ENCODE results near the gene NEO1.

The NEO1 gene

DNA sequence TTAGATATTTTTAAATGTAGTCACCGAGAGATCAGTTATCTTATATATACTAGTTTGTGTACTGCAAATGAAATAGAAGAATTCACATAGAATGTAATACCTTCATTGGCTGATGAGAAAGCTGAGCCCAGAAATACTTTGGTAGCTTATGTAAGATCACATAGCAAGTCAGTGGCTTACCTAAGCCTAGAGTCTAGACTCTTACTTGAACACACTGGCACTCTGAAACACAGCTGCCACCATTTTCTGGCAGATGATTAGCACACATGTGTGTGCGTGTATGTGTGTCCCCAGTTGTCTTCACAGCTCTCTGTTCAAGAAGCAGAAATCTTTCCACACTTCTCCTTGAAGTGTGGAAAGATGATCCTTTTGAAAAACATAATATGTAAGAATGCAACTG lies 124.3 kb downstream of the NEO1 start:
- Histone ChIP-seq H3K27me3 (ENCODE audit: low read length) (no peaks in the 10 kb centered on the region), H3K4me3 (ENCODE audit: insufficient read depth, low read length, poor library complexity, severe bottlenecking) (no peak overlapping the region), H3K79me2 (ENCODE audit: insufficient read depth, low read length) (no peaks in the 10 kb centered on the region), H3K4me2 (ENCODE audit: low read depth, low read length, poor library complexity, severe bottlenecking) (no peak overlapping the region), H4K20me1 (ENCODE audit: low read depth, low read length) (no peaks in the 10 kb centered on the region), H2AFZ (ENCODE audit: low read depth, low read length, severe bottlenecking) (no peak overlapping the region), H3K9me3 (ENCODE audit: insufficient read depth, low read length) (no peaks in the 10 kb centered on the region), H3K9ac (ENCODE audit: low read length) (no peak overlapping the region), H3K27ac (ENCODE audit: low read depth, low read length) (no peak overlapping the region), H3K36me3 (ENCODE audit: low read length) (no peaks in the 10 kb centered on the region), H3K9me2 (replicated peaks; ENCODE audit: insufficient read depth, low read length) (no peaks in the 10 kb centered on the region), H3F3A (ENCODE audit: insufficient read depth) (no peaks in the 10 kb centered on the region)
- TF ChIP-seq, protein P1, sequence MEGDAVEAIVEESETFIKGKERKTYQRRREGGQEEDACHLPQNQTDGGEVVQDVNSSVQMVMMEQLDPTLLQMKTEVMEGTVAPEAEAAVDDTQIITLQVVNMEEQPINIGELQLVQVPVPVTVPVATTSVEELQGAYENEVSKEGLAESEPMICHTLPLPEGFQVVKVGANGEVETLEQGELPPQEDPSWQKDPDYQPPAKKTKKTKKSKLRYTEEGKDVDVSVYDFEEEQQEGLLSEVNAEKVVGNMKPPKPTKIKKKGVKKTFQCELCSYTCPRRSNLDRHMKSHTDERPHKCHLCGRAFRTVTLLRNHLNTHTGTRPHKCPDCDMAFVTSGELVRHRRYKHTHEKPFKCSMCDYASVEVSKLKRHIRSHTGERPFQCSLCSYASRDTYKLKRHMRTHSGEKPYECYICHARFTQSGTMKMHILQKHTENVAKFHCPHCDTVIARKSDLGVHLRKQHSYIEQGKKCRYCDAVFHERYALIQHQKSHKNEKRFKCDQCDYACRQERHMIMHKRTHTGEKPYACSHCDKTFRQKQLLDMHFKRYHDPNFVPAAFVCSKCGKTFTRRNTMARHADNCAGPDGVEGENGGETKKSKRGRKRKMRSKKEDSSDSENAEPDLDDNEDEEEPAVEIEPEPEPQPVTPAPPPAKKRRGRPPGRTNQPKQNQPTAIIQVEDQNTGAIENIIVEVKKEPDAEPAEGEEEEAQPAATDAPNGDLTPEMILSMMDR (IDR thresholded peaks at IDR 0.05; ENCODE audit: insufficient read depth, low read length, poor library complexity, severe bottlenecking): no peak
- no peak for TF ChIP-seq EZH2phosphoT487 (conservative IDR thresholded peaks at IDR 0.05; ENCODE audit: low read length)

DNA sequence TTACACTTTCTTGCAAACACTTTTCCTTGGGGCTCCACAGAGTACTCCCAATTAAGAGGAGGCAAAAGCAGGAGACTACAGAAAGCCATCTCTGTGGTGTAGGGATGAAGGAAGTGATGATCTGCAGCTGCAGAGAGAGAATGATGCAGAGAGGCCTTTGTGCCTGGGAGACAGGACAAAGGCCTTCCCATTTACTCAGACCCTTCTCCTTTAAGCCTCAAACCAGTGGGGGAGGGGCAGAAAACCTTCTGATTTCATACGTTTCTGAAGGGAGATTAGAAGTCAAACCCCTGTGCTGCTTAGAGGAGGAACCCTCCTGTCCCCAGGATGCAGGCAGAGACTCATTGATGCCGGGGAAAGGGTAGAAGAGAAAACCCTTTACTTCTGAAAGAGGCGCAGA lies 130.8 kb downstream of the NEO1 start:
- H3K27me3 ChIP-seq (ENCODE audit: low read length): no peaks in the 10 kb centered on the region
- no peaks in the 10 kb centered on the region for H3K79me2 ChIP-seq (ENCODE audit: insufficient read depth, low read length)
- no peaks in the 10 kb centered on the region for H3K36me3 ChIP-seq (ENCODE audit: low read length)
- H3K4me2 ChIP-seq (ENCODE audit: low read depth, low read length, poor library complexity, severe bottlenecking): no peak overlapping the region
- H2AFZ ChIP-seq (ENCODE audit: low read depth, low read length, severe bottlenecking): no peak overlapping the region
- H3K9me2 ChIP-seq (replicated peaks; ENCODE audit: insufficient read depth, low read length): no peaks in the 10 kb centered on the region
- H4K20me1 ChIP-seq (ENCODE audit: low read depth, low read length): no peaks in the 10 kb centered on the region
- H3K9ac ChIP-seq (ENCODE audit: low read length): no peak overlapping the region
- no peak overlapping the region for H3K4me3 ChIP-seq (ENCODE audit: insufficient read depth, low read length, poor library complexity, severe bottlenecking)
- no peak overlapping the region for H3K27ac ChIP-seq (ENCODE audit: low read depth, low read length)
- H3K9me3 ChIP-seq (ENCODE audit: insufficient read depth, low read length): no peaks in the 10 kb centered on the region
- TF ChIP-seq, protein P1 (IDR thresholded peaks at IDR 0.05; ENCODE audit: insufficient read depth, low read length, poor library complexity, severe bottlenecking): no peak
- TF ChIP-seq EZH2phosphoT487 (conservative IDR thresholded peaks at IDR 0.05; ENCODE audit: low read length): no peak
- no peaks in the 10 kb centered on the region for H3F3A ChIP-seq (ENCODE audit: insufficient read depth)

DNA sequence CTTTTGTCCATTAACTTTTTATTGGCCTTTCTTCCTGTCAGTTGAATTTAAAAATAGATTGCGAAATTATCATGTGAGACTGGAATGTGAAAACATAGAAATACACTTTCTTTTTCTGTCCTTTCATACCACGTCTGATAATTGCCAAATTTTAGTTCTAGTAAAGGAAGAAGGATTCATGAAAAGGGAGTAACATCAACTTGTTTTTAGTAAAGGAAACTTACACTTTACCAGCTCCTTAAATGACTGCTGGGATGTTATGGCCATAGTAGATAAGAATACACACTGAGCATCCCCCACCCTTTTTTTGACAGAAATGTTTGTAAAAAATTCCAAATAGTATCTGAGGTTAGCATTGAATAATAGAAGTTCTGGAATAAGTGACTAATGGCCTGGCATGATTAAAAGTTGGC lies 137.9 kb downstream of the NEO1 start:
- Histone ChIP-seq H3K27ac (ENCODE audit: low read depth, low read length) (no peak overlapping the region), H3K79me2 (ENCODE audit: insufficient read depth, low read length) (no peaks in the 10 kb centered on the region), H3K36me3 (ENCODE audit: low read length) (no peaks in the 10 kb centered on the region), H3F3A (ENCODE audit: insufficient read depth) (no peaks in the 10 kb centered on the region), H3K9ac (ENCODE audit: low read length) (no peak overlapping the region), H3K27me3 (ENCODE audit: low read length) (no peaks in the 10 kb centered on the region), H2AFZ (ENCODE audit: low read depth, low read length, severe bottlenecking) (no peak overlapping the region), H4K20me1 (ENCODE audit: low read depth, low read length) (peaks cover 6% of the 10 kb centered on the region; the same call in 1 of the 2 replicates), H3K9me2 (replicated peaks; ENCODE audit: insufficient read depth, low read length) (no peaks in the 10 kb centered on the region), H3K4me2 (ENCODE audit: low read depth, low read length, poor library complexity, severe bottlenecking) (no peak overlapping the region), H3K4me3 (ENCODE audit: insufficient read depth, low read length, poor library complexity, severe bottlenecking) (no peak overlapping the region), H3K9me3 (ENCODE audit: insufficient read depth, low read length) (no peaks in the 10 kb centered on the region)
- TF ChIP-seq, protein P1 (IDR thresholded peaks at IDR 0.05; ENCODE audit: insufficient read depth, low read length, poor library complexity, severe bottlenecking): no peak
- no peak for TF ChIP-seq EZH2phosphoT487 (conservative IDR thresholded peaks at IDR 0.05; ENCODE audit: low read length)
